Muscle of back (tissue), 11 donors: ENCODE results near the gene NLRP12. TPM values are rescaled to one million over a fixed set of nuclear protein-coding genes. Genes with fewer than 3 reads are reported as not detected.
"Not testable (repeated sequence)": the region's sequence is repeated elsewhere in the genome, so short reads cannot be mapped to it uniquely, and the experiment has no call there.

Experiments
- DNase-seq, 3 donors: peaks; one replicate each; pipeline versions ENCODE4 v3.0.0 to v3.0.0-alpha.2; 2013
- polyA plus RNA-seq, 10 donors: library from polyadenylated mRNA; unstranded; fragments of 120-200 nt; gene quantifications; one replicate each; pipeline ENCODE4 v1.2.1, GENCODE V29; 2013; ENCODE audit not compliant: insufficient read length in 10 of 10

Gene NLRP12
- polyA plus RNA-seq, 10 donors = 0.19 to 0.62 (median 0.29) TPM

DNA sequence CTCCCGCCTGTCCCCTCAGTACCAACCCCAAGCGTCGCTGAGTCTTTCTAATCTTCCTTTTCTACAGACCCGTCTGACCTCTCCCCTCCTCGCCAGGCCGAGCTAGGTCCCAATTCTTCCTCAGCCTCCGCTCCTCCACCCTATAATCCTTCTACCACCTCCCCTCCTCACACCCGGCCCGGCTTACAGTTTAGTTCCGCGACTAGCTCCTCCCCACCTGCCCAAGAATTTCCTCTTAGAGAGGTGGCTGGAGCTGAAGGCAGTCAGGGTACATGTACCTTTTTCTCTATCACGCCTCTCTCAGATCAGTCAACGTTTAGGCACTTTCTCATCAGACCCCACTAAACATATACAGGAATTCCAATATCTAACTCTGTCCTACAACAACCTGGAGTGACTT lies 8.7 kb upstream of the NLRP12 start:
- DNase-seq = not testable (repeated sequence)

DNA sequence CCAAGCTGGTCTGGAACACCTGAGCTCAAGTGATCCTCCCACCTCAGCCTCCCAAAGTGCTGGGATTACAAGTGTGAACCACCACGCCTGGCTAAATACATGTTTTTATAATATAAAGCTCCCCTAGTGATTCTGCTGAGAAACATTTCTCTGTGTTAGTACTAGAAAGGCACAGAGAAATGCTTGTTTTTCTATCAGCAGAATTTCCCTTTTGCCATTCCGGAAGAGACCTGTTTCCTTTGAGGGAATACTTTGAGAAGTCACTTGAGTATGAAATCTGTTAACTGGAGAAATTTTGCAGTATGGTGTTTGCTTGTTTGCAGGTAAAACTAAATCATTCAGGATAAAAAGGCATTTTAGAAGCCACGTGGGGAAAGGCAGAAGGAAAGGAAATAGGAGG lies 4.4 kb upstream of the NLRP12 start:
- DNase-seq = no peak

DNA sequence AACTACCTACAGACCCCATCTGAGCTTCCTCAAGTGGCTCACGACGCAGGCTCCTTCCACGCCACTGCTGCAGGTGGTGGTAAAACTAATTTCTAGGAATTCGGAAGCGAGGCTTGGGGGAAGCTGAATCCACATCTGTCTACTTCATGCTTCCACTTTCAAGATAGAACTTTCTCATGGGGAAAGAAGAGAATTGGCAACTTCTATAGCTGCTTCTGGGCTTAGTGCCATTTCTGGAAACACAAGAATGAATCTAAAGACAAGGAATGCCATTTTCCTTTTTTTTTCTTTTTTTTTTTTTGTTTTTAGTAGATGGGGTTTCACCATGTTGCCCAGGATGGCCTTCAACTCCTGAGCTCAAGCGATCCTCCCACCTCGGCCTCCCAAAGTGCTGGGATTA lies 2.8 kb upstream of the NLRP12 start:
- DNase-seq = peak in 1 of 3 donors; percentile 38

DNA sequence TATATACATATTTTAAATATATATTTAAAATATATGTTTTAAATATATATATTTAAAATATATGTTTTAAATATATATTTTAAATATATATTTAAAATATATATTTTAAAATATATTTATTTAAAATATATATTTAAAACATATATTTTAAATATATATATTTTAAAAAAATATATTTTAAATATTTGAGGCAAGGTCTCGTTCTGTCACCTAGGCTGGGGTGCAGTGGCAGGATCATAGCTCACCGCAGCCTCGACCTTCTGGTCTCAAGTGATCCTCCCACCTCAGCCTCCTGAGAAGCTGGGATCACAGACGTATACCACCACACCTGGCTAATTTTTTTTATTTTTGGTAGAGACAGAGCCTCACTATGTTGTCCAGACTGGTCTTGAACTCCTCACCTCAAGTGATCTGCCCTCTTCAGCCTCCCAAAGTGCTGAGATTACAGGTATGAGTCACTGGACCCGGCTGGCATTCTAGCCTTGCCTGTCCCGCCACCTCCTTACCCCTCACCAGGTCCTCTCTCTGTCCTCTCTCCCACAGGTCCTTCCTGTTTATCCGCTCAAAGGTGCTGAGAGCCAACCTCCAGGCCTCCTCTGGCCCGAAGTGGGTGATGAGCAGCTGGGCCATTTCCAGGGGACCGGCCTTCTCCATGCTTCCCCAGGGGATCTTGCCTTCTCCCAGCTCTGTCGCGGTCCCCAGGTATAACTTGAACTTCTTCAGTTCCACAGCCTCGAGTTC lies 564 bp downstream of the NLRP12 start:
- DNase-seq = no peak

DNA sequence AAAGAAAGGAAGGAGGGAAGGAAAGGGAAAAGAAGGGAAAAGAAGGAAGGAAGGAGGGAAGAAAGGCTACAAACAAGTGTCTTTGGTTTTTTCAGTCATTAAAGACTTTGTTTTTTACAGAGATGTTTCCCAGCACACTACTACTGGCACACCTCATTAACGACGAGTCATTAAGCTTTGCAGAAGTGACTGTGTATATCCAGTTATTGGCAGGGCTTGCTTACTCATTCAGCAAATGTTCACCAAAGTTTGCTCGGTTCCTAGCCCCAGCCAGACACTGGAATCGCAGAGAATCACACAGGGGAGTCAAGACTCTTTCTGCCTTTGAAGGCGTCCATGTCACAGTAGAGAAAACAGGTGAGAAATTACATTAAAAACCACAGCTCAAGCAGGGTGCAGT lies 4.3 kb downstream of the NLRP12 start:
- no peak for DNase-seq

DNA sequence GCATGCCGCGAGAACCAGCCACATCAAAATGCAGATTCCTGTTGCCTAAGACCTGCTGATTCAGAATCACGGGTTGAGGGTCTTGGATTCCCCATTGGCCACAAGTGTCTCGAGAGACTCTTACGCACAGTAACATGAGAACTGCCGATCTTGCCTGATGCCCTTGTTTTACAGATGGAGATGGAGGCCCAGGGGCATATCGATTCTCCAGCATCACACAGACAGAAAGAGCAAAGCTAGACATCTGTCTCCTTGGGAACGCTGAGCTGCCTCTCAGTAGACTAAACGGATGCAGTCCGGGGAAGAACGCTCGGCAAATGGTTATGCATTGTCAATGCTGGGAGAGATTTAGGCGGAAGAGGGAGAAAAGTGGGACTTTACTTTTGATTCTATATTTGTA lies 5.4 kb downstream of the NLRP12 start:
- no peak for DNase-seq

DNA sequence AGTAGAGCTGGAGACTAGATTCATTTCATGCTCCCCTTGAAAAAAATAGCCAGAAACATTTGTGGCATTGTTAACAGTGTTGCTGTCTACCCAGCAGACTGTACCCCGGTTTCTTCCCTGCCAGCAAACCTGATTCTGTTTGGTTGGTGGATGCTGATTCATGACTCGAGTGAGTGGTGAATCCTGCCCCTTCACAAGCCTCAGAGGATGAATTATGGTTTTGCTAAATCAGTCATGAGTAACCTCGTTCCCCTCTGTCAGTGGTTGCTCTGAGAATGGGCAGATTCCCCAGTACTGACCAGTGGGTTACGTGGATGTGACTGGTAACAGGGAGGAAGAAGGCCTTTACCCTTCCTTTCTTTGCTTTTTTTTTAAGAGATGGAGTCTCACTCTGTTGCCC lies 10.1 kb downstream of the NLRP12 start:
- DNase-seq = no peak

DNA sequence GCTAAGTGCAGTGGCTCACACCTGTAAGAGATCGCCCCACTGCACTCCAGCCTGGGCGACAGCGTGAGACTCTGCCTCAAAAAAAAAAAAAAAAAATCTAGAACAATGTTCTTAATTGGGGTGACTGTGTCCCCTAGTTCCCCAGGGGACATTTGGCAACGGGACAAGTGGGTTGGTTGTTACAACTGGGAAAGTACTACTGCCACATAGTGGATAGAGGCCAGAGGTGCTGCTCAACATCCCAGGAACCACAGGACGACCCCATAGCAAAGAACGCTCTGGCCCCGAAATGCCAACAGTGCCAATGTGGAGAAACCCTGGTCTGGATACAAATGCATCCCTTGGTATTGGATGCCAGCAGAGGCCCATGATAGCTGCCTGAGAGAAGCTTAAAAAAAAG lies 11.8 kb downstream of the NLRP12 start:
- DNase-seq = no peak

DNA sequence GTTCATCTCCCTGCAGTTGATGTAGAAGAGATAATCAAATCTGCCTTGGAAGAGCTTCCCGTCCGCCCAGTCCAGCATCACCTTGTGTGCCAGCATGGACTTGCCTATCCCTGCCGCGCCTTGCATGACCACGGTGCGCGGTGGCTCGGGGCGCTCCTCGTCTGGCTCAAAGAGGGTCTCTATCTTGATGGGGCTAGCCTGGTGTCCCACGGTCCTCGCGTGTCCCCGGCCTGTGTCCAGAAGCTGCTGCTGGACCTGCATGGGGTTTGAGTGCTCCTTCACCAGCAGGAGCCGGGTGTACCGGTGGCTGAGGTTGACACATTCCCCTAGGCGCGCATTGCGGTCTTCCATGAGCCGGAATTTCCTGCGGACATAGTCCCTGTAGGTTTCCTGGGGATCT lies 13.2 kb downstream of the NLRP12 start:
- DNase-seq = no peak

DNA sequence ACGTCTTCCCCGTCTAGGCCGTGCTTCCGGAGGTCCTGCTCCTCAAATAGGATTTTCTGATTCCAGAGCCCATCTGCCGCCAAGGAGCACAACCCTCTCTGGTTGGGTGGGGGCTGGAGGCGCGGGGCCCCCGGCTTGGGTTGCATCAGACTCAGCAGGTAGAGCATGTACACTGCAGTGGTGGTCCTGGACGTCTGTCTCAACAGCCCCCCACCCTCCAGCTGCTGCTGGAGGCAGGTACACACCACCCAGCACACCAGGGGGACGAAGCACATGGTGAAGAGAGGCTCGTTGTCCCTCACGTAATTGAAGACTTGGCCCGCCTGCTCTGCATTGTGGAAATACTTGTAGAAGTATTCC lies 13.9 kb downstream of the NLRP12 start:
- DNase-seq = no peak

DNA sequence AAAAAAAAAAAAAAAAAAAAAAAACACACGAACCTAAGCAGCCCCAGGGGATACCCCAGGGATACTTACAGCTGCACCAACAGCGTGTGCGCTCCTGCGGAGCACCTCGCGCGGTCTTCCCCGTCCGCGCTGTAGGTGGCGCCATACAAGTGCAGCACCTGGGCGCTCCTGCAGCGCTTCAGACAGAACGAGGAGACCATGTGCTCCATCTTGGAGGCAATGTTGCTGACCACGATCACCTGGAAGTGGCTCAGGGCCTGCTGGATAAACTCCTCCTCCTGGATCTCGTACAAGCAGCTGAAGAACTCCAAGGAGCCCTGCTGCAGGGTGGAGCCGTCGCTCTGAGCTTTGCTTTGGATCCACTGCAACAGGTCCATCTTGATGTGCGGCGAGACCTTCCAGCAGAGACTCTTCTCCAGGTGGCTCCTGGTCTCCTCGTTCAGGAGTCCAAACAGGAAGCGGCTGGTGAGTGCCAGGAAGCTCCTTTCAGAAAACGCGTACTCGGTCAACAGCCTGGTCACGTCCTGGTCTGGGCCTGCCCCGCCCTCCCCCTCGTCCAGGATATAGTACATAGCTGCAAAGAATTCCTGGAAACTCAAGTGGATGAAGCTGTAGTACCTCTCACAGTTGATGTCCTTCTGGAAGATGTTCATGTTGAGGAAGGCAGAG lies 14.5 kb downstream of the NLRP12 start:
- DNase-seq = peak in 1 of 3 donors; percentile 20

DNA sequence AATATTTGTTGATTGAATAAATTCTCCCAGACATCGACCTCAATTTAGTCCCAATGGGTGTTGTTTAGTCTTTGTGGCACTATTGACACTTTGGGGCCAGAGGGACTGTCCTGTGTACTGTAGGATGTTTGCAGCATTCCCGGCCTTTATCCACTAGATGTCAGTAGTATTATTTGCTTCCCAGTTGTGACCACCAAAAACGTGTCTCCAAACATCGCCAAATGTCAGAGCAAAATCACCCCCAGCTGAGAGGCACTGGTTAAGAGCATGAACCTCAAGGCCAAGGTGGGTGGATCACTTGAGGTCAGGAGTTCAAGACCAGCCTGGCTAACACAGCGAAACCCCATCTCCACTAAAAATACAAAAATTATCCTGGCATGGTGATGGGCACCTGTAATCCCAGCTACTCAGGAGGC lies 15.4 kb downstream of the NLRP12 start:
- peak in 2 of 3 donors; percentile 22 to 42 for DNase-seq

DNA sequence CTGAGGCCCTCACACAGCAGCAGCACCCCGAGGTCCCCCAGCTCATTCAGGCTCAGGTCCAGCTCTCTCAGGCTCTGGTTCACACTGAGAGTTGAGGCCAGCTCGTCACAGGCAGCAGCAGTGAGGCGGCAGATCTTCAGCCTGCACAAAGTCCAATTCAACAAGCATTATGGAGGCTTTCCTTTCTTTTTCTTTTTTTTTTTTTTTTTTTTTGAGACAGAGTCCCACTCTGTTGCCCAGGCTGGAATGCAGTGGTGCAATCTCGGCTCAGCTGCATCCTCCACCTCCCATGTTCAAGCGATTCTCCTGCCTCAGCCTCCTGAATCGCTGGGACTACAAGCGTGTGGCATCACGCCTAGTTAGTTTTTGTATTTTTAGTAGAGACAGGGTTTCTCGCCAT lies 22.9 kb downstream of the NLRP12 start:
- DNase-seq = no peak

DNA sequence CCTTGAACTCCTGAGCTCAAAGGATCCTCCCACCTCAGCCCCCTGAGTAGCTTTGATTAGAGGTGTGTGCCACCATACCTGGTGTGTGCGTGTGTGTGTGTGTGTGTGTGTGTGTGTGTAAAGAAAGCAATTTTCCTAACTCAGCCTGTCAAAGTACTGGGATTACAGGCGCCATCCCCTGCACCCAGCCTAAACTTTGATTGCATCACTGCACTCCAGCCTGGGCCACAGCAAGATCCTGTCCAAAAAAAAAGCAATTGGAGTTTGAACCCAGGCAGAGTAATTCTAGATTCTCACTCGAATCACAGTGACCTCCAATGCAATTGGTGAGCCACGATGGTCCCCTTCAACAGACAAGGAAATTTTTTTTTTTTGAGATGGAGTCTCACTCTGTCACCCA lies 29.1 kb downstream of the NLRP12 start:
- no peak for DNase-seq

DNA sequence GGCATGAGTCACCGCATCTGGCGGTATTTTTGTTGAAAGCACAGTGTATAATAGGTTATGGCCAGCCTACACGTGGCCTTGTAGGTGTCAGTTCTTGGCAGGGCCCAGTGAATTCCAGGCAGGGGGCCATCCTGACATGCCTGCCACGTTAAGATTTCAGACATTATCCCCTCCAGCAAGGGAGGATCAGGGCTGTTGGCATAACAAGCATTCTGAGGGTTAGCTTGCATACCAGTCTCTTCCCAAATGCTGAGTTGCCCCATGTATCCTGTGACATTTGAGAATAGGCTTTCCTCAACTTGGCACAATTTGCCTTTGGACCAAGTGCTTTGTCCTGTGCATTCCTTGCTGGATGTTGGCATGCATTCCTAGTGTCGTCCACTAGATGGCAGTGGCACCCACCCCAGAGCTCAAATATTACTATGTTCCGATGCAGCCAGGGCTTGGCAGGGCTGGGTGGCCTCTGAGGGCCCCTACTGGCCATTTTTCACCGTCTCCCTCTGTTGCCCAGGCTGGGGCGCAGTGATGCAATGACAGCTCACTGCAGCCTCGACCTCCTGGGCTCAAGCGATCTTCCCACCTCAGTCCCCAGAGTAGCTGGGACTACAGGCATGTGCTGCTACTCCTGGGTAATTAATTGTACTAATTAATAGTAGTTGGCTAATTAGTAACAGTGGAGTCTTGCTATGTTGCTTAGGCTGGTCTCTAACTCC lies 31.2 kb downstream of the NLRP12 start:
- peak; percentile 65 to 81 (median 77) for DNase-seq

DNA sequence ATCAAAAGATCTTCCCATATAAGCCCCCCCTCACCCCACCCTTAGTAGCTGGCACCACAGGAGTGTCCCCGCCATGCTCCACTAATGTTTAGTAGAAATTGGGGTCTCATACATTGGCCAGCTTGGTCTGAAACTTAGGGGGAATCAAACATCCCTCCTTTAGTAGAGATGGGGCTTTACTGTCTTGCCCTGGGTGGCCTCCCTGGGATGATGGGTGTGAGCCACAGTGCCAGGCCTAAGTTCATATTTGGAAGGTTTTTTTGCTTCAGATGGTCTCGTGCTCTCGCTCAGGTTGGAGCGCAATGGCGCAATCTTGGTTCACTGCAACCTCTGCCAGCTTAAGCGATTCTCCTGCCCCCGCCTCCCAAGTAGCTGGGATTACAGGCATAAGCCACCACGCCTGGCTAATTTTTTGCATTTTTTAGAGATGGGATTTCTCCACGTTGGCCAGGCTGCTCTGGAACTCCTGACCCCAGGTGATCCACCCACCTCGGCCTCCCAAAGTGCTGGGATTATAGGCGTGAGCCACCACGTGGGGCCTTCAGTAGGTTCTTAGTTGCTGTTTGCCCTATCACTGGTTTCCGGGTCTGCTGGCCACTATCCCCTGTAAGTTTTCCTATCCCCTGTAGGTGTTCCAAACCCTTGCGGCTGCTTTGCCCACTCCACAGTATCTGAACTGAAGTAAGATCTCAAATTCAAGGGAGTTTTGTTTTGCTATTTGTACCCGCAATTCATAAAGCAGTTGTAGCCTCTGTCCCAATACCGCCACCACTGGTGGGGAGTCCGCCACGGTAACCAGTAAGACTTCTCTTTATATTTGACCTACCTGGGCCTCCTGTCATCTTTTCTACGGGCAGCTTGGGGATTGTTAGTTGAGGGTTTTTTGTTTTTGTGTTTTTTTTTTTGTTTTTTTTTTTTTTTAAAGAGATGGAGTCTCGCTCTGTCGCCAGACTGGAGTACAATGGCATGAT lies 34.1 kb downstream of the NLRP12 start:
- DNase-seq = no peak

DNA sequence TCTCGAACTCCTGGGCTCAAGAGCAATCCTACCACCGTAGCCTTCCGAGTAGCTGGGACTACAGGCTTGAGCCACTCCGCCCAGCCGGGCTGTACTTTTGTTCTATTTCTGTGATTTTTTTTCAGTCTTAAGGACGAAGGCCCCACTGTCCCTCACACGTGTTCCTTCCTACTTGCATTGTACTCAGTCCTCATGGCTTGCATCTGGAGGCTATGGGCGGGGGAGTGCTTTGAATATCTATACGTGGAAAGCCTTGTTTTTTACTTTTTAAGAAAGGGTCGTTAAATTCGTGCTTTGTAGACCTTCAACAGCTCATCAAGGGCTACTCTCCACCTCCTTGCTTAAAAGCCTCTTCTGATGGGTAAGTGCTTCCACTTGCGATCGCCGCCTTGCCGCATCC lies 36.8 kb downstream of the NLRP12 start:
- no peak for DNase-seq

DNA sequence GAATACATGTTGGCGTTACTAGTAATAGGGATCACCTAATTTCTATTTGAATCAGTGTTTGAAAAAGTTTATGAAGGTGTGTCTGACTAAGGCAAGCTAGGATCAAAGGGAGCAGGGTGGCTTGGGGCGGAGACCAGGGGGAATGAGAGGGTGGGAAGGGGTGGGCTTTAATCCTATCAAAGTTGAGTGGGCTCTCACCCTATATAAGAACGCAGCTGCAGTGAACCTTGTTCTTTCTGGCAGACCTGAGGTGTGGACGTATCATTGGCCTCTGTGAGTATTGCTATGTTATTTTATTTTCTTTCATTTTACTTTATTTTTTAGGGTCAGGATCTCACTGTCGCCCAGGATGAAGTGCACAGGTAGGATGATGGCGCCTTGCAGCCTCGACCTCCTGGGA lies 37.4 kb downstream of the NLRP12 start:
- no peak for DNase-seq

DNA sequence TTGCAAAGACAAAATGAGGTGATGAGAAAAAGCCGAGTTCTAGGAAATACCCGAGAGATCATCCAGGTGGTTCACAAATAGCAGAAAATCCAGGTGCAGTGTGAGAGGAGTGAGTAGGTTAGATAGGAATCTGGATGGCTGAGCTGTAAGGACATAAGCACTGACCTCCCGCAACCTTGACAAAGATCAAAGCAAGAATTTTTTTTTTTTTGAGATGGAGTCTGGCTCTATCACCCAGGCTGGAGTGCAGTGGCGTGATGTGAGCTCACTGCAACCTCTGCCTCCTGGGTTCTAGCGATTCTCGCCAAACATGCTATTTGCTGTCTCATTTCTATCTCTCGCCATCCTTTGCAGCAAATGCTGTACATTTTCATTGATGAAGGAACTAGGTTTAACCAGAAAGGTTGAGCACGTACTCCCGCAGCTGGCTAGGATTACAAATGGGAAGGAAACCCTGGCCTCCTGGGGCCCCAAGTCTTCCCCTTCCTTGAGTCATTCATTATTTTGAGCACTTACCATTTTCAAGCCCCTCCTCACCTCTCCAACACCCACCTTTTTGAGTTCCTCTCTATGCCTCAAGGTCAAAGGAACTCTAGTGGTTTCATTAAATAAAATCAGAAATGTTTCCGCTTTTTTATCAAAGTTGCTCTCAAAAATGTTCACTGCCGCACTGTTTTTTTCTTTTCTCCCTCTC lies 38.8 kb downstream of the NLRP12 start:
- DNase-seq = peak in 1 of 3 donors; percentile 22

DNA sequence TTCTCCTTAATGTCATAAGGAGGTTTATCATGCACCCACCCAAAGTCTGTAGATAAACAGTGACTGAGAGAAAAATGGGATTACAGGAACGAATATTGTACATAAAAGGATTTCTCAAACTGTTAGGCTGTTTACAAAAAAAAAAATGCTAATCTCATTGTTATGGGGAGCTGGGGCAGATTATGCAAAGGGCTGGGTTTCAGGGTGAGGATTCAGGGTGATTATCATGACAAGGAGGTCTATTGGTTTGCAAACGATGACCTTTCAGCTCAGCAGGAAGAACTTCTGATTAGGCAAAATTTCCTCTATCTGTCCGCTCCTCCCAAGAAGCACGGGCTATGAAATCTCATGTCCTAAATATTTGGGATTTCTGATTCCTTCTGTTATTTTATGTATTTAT lies 41.4 kb downstream of the NLRP12 start:
- no peak for DNase-seq

DNA sequence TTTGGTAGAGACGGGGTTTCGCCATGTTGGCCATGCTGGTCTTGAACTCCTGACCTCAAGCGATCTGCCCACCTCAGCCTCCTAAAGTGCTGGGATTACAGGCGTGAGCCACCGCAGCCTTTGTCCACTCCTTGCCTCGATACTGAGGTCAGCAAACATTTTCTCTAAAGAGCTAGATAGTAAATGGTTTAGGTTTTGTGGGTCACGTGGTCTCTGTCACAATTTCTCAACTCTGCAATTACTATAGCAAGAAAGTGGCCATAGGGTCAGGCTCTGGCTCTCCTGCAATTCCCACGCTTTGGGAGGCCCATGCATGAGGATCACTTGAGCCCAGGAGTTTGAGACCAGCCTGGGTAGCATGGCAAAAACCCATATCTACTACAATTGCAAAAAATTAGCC lies 42.8 kb downstream of the NLRP12 start:
- DNase-seq = not testable (repeated sequence)
